Heart right ventricle (tissue), 16 donors: Measurements from ENCODE around the gene KCNIP1. TPM values are rescaled to one million over a fixed set of nuclear protein-coding genes. Genes with fewer than 3 reads are reported as not detected.

Experiments
- ATAC-seq, 8 donors: fragments of 200-7000 bp; cut with Tn5 transposase; one replicate each; pipeline ENCODE4 v1.9.1; 2020; ENCODE audit warnings: mild to moderate bottlenecking in 8 of 8, moderate library complexity in 8 of 8, moderate number of reproducible peaks in 1 of 8
- DNase-seq, 2 donors: peaks; one replicate each; pipeline ENCODE4 v3.0.0-alpha.2; 2020
- H3K27ac ChIP-seq, 10 donors: fragments of 200-600 bp; sonication (generic) in 2 of 10; one replicate each; pipeline versions ENCODE4 v1.5.0 to v1.8.0; 2020 to 2022; ENCODE audit warnings: mild to moderate bottlenecking in 3 of 10
- H3K27me3 ChIP-seq, 7 donors: fragments of 200-600 bp; one replicate each; pipeline ENCODE4 v1.8.0; 2021 to 2022; ENCODE audit warnings: mild to moderate bottlenecking in 2 of 7
- H3K36me3 ChIP-seq, 9 donors: fragments of 200-600 bp; sonication (generic) in 1 of 9; one replicate each; pipeline versions ENCODE4 v1.5.0 to v1.8.0; 2020 to 2022; ENCODE audit warnings: mild to moderate bottlenecking in 2 of 9
- H3K4me1 ChIP-seq, 9 donors: fragments of 200-600 bp; sonication (generic) in 1 of 9; one replicate each; pipeline versions ENCODE4 v1.5.0 to v1.8.0; 2020 to 2022; ENCODE audit warnings: mild to moderate bottlenecking in 4 of 9
- H3K4me3 ChIP-seq, 10 donors: fragments of 200-600 bp; sonication (generic) in 2 of 10; one replicate each; pipeline versions ENCODE4 v1.5.0 to v1.8.0; 2020 to 2022; ENCODE audit warnings: mild to moderate bottlenecking in 7 of 10, moderate library complexity in 2 of 10
- H3K9me3 ChIP-seq, 11 donors: fragments of 200-600 bp in 10 of 11; sonication (generic) in 2 of 11; one replicate each; pipeline versions ENCODE4 v1.5.0 to v1.8.0; 2013 to 2022; ENCODE audit warnings: mild to moderate bottlenecking in 2 of 11, control low read depth in 1 of 11, moderate library complexity in 1 of 11
- CTCF ChIP-seq, 9 donors: fragments of 200-600 bp; sonication (generic) in 2 of 9; IDR thresholded peaks; one replicate each; pipeline versions ENCODE4 v1.5.0 to v1.8.0; 2021 to 2022; ENCODE audit warnings: antibody characterized with exemption in 9 of 9, mild to moderate bottlenecking in 5 of 9, moderate library complexity in 1 of 9
- WGBS, 2 donors: extraction: QIAGEN DNeasy Blood & Tissue Kit; methylation state at CpG; one replicate each; pipeline ENCODE4 v1.1.7; 2013; ENCODE audit warnings: inconsistent platforms in 1 of 2; 5-methylcytosine and 5-hydroxymethylcytosine counted together
- intact Hi-C, 10 donors: fragments of 100-400 bp; cut with DNase I; formaldehyde crosslinking; loops; one replicate each; pipeline versions ENCODE4 v1.11.1 to v1.14.2; 2022
- polyA plus RNA-seq, 2 donors: library from polyadenylated mRNA; stranded (reverse); fragments of 200-250 nt; gene quantifications; one replicate each; pipeline ENCODE4 v1.2.3, GENCODE V29; 2013
- total RNA-seq, 10 donors: library from RNA; stranded (reverse); fragmentation: NEBNext Ultra II Directional in 3 of 10; extraction: Animal tissue kit (Norgen Biotek cat#: 25700) in 3 of 10; gene quantifications; one replicate each; pipeline versions ENCODE4 v1.2.1 to v1.2.4, GENCODE V29; 2021 to 2023
- donor health status: Arrhythmogenic right ventricular cardiomyopathy.
- donor health status: ischemic (EF 13 %, LVEDD 7.1; RV severe dilation, severe dysfunction).
- donor health status: healthy with polysubstance abuse.
- donor health status: DM: no; HTN: yes; CAD: no.
- donor health status: DM: no; HTN: no; CAD: no.
- donor health status: ischemic (EF 25% LVEDD 6.9; RV normal size, moderate dysfunction).
- donor health status: ischemic (EF 25% LVEDD 5.7; RV mildly dilated, moderate dysfunction).
- donor health status: healthy.
- donor health status: DM: yes; HTN: yes; CAD: no.
- donor health status: Ischemic cardiomyopathy.
- donor health status: ischemic (EF 35%, LVEDD 5.7; RV mildly dilated, moderate dysfunction).
- donor health status: nonischemic (EF 11% LVEDD 7.7; RV severe dilation, severe dysfunction).
- donor health status: DM: yes; HTN: yes; CAD: no.
- donor health status: PGD.
- donor health status: ischemic (EF 29% LVEDD 5.4; RV normal size, mild dysfunction).
- donor health status: nonischemic (EF 23%, LVEDD 6.1; RV moderate dilation, normal function).

The KCNIP1 gene
- total and polyA plus RNA-seq, 12 donors, result 0.06 to 0.67 (median 0.21) TPM; not detected in 7

DNA sequence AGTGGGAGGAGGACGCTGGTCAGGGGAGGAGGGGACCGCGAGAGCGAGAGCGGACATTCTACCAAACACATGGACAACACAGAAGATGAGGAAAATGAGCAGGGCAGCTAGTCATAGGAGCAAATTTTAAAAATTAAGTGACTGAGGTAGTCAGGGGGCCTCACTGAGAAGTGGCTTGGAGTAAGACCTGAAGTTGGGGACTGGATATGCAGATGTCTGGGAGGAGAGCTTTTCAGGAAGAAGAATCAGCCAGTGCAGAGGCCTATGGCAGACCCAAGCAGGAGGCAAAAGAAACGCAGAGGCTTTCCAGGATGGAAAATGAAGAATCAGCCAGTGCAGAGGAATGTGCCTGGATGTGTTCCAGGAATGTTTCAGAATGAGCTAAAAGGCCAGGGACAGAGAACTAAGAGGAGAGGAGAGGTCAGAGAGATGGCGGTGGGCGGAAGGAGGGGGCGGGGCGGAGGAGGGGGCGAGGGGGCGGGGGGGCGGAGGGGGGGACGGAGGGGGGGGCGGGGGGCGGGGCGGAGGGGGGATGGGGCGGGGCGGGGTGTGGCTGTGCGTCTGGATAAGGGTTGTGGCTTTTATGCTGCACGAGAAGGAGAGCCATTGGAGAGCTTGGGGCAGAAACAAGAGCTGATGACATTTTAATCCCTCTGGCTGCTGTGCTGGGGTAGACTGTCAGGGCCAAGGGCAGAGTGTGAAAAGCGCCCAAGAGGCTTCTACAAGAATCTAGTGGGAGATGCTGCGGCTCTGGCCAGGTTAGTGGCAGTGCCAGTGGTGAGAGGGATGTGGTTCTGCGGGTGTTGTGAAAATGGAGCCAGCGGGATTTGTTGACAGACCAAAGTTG, 129.6 kb downstream of the KCNIP1 start:
- no peaks in the 10 kb centered on the region for H3K36me3 ChIP-seq
- peaks cover 2 to 44% (median 30%) of the 10 kb centered on the region in 9 donors for H3K4me1 ChIP-seq
- 2 to 3% methylated on average over 13 to 14 of the region's 25 CpGs for WGBS, 2 donors
- DNase-seq (peak; percentile 39 to 80), ATAC-seq (peak; percentile 66 to 84 (median 80))
- peak in 3 of 9 donors; percentile 4 to 26 (median 13) for TF ChIP-seq CTCF (IDR thresholded peaks at IDR 0.05)
- peak overlapping the region; percentile 40 to 83 (median 72) for H3K27ac ChIP-seq
- H3K9me3 ChIP-seq, result no peaks in the 10 kb centered on the region
- no peaks in the 10 kb centered on the region for H3K27me3 ChIP-seq
- peak overlapping the region in 9 of 10 donors; percentile 18 to 47 (median 34) for H3K4me3 ChIP-seq
- intact Hi-C loops, result loop anchor here in 8 of 10 donors (1.0 to 10.0 kb wide), 10 partner anchors 29 to 711 kb away; no protein-coding TSS in a partner anchor

DNA sequence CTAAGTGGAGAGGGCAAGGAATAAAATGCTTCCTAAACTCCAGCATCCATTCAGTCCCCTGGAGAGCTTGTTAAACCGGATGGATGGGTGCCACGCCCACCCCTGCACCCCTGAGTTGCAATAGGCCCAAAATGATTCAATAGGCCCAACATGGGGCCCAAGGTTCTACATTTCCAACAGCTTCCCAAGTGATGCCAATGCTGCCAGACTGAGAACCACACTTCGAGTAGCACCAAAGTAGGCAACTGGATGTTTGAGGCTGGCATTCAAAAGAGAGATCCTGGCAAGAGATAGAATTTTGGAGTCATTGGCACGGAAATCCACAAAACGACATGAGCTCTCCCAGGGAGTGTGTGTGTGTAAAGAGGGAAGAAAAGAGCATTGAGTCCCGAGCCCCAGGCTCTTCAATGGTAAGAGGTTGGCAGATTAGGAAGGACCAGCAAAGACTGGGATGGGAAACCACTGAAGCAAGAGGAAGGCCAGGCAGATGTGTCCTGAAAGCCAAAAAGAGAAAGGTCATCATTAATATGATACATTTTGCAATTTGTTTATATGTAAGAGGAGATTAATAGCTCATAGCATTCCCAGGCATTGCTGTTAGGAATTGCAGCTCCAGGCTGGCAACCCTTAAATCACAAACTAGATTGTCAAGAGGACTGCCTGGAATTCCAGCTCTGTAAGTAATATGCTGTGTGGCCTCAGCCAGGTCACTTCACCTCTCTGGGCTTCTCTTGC, 130.6 kb downstream of the KCNIP1 start:
- DNase-seq, result no peak
- WGBS, 2 donors, result 70 to 75% methylated on average over 6 of the region's 6 CpGs
- Histone ChIP-seq H3K4me3 (peak overlapping the region in 4 of 10 donors; percentile 34 to 39 (median 37)), H3K27me3 (no peaks in the 10 kb centered on the region), H3K4me1 (peaks cover 2 to 49% (median 30%) of the 10 kb centered on the region in 9 donors), H3K9me3 (no peaks in the 10 kb centered on the region), H3K36me3 (no peaks in the 10 kb centered on the region), H3K27ac (peak overlapping the region in 6 of 10 donors; percentile 2 to 79 (median 59))
- no peak for TF ChIP-seq CTCF (IDR thresholded peaks at IDR 0.05)
- no peak for ATAC-seq
- intact Hi-C loops, result loop anchor here in 6 of 10 donors (5.0 to 10.0 kb wide), 6 partner anchors 160 to 710 kb away; no protein-coding TSS in a partner anchor

DNA sequence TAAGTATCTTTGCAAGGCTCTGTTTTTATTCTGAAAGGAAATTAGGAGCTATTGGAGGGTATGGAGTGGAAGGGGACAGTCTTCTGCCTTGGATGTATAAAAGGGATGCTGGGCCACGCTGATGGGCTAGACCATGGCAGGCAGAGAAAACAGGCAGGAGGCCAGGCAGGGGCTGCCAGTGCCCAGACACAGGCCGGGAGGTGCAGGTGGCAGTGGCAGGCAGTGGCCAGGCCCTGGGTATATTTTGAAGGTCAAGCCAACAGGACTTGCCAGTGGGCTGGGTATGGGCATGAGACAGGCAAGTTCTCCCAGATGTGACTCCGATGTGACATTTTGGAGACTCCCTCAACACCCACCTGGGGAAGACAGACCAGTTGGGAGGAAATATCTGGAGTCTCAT, 131.9 kb downstream of the KCNIP1 start:
- intact Hi-C loops, result loop anchor here in 9 of 10 donors (5.0 to 10.0 kb wide), 9 partner anchors 107 to 709 kb away; no protein-coding TSS in a partner anchor
- Histone ChIP-seq H3K9me3 (no peaks in the 10 kb centered on the region), H3K36me3 (no peaks in the 10 kb centered on the region), H3K27ac (no peak overlapping the region), H3K4me3 (no peak overlapping the region), H3K4me1 (peaks cover 2 to 48% (median 30%) of the 10 kb centered on the region in 9 donors), H3K27me3 (no peaks in the 10 kb centered on the region)
- ATAC-seq, result no peak
- DNase-seq, result no peak
- WGBS, 2 donors, result 65 to 69% methylated on average over 3 of the region's 3 CpGs
- no peak for TF ChIP-seq CTCF (IDR thresholded peaks at IDR 0.05)

DNA sequence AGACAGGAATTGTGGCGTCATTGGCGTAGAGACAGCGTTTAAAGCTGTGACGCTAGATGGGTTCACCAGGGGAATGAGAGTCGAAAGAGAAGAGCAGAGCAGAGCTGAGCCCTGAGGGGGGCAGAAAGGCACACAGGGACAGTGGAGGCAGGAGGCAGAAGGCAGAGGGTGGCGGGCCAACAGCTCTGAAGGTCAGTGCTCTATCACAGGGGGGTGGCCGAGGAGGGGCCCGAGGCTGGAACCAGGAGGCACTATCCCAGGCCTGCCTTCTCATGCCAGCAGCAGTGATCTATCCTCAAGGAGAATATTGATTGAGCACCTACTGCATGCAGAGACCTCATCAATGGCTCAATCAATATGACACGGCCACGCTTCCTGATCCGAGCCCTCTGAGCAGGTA, 132.4 kb downstream of the KCNIP1 start:
- Histone ChIP-seq H3K27ac (no peak overlapping the region), H3K27me3 (no peaks in the 10 kb centered on the region), H3K36me3 (no peaks in the 10 kb centered on the region), H3K9me3 (no peaks in the 10 kb centered on the region), H3K4me1 (peaks cover 2 to 43% (median 25%) of the 10 kb centered on the region in 9 donors), H3K4me3 (no peak overlapping the region)
- intact Hi-C loops, result loop anchor here in 9 of 10 donors (5.0 to 10.0 kb wide), 9 partner anchors 106 to 709 kb away; no protein-coding TSS in a partner anchor
- ATAC-seq, result no peak
- WGBS, 2 donors, result 75 to 81% methylated on average over 11 of the region's 11 CpGs
- no peak for TF ChIP-seq CTCF (IDR thresholded peaks at IDR 0.05)
- DNase-seq, result no peak
